Right renal cortex interstitium (tissue), 3 donors: ENCODE data around the gene TOGARAM2. TPM values are rescaled to one million over a fixed set of nuclear protein-coding genes. Genes with fewer than 3 reads are reported as not detected.

Source experiments
- DNase-seq, 3 donors: peaks; one replicate each; pipeline ENCODE4 v3.0.0-alpha.2; 2013; ENCODE audit warnings: low read depth in 3 of 3, low spot score in 2 of 3
- polyA plus RNA-seq, 3 donors: library from polyadenylated mRNA; unstranded; fragments of 120-200 nt; gene quantifications; one replicate each; pipeline ENCODE4 v1.2.1, GENCODE V29; 2013; ENCODE audit not compliant: insufficient read length in 3 of 3

Gene TOGARAM2
- polyA plus RNA-seq, 3 donors = 0.86 to 0.94 (median 0.89) TPM

DNA sequence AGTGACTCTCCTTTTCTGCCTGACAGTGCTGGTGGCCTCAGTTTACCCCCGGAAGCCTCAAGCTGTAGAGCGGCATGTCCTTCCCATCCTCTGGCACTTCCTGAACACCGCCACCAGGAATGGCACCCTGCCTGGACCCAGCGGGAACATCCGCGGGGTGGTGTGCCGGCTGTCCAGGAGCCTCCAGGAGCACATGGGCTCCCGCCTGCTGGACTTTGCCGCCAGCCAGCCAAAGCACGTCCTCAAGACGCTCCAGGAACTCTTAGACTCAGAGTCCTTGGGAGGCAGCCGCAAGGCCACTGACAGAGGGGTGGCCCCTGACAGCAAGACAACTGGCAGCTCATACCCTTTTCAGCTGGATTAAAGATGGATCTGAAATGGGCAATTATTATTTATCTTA is 70.6 kb downstream of the TOGARAM2 start:
- DNase-seq = no peak

- DNase-seq = no peak
These were observed 71.7 kb downstream of the TOGARAM2 start for GRCh38 chr2:29052807-29053206.

DNA sequence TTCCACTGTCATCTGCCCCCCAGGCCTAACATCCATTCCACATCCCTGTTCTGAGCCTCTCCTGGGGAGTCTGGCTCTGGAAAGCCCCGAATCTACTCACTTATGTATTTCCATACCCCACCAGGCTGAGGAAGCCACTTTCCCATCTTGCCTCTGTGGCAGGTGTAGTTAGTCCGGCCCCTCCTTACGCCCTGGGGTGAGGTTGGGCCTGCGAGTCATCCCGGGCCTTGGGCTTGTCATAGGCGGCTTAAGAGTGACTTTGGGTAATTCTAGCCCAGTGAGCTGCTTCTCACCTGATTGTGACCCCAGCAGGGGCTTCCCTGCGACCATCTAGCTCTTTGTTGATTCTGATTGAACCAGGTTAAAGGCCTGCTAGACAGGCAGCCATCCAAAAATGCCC is 72.1 kb downstream of the TOGARAM2 start:
- no peak for DNase-seq

DNA sequence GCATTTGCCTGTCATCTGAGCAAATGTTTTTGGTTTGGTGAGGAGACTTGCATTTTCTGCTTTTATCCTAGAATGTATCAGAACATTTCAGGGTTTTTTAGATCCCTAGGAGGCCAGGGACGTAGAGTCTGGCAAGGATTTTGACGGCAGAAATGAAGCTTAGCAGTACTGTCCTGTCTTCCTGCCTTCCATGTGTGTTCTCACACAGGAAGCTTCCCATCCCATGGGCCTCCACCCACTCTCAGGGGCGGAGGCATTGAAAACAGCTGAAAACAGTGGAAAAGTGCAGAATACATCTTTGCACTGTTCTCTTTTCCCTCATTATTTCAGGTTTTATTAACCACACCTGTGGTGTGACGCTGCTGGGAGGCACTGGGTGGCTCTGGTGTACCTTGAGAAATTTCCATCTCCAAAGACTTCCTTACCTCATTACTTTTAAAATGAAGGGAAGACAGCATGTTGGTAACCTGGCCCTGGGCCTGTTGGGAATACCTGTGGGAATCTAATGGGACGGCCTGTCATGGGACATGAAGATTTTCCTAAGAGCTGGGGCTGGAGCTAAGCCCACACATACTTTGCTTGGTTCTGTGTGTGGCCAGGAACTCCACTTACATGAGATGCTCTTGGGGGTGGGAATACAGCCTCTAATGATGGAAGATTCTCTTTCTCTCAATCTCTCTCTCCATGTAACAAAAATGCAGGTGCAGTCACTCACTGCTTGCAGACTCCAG is 72.7 kb downstream of the TOGARAM2 start:
- no peak for DNase-seq

DNA sequence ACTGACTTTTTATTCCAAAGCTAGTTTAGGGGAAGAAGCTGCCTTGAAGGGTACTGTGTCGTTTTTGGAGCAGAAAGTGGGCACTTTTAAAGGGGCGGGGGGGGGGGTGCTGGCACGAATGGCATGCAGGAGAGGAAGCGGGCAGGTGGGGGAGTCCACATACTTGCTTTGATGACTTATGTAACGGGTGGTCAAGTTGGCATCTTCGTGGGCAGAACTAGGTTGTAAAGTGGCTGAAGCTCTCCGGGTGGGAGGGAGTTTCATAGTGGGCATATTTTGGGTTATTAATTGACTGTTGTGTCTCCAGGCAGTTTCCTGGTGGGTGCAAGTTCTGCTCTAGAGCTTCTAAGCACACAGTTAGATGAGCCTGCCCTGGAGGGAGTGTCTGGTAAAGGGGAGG is 73.3 kb downstream of the TOGARAM2 start:
- DNase-seq = no peak

DNA sequence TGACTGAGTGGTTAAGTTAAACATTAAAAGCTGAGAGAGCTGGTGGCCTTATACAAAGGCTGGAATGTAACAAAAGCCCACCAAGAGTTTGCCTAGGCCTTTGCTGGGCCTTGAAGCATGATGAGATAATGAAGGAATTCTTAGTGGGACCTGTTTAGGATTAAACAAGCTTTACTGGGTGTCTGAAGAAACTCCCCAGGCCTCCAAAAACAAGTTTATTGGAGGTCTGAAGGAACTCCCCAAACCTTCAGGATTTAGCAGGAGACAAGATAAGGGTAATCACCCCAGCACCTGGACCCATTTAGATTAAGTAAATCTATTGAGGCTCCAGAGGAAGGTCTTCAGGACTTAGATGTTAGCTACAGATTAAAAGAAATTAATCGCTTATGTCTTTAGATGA is 74.5 kb downstream of the TOGARAM2 start:
- no peak for DNase-seq

GRCh38 chr2:29056452-29056851 is 75.4 kb downstream of the TOGARAM2 start:
- DNase-seq = no peak

GRCh38 chr2:29057006-29057405 is 75.9 kb downstream of the TOGARAM2 start:
- DNase-seq = no peak

DNA sequence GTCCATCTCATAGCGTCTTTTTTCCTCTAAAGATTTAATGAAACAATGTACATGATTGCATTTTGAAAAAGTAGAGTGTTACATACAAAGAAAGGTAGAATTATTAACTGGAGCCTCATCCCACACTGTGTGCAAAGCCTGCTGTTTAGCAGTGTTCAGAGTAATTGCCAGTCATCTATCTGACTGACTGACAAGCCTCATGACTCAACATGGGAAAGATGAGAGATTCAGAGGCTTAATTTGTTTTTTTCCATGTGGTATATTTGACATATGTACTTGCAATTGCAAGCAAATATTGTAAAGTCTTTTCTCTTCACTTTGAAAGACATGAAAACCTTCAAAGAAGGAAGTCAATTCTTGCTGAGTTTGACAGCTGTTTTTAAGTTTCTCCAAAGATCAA is 78.5 kb downstream of the TOGARAM2 start:
- DNase-seq = no peak

GRCh38 chr2:29060441-29060840 is 79.3 kb downstream of the TOGARAM2 start:
- DNase-seq = peak in 1 of 3 donors; percentile 27

DNA sequence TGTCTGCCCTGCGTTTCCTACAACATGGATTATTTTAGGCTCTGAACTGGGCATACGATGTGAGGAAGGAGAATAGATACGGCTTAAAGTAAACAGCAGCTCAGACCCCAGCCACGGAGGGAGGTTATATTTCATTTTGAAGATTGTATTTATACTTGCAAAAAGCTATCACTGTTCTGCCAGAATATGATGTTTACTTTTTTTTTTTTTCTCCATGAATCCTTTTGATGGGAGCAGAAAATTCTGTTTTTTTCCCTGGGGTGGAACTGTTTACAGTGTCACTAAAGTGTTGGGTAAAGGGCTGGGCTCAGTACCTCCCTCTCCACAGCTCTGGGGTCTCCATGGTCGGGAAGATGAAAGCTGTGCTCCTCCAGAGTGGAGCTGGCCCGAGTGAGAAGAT is 80.1 kb downstream of the TOGARAM2 start:
- DNase-seq = no peak

DNA sequence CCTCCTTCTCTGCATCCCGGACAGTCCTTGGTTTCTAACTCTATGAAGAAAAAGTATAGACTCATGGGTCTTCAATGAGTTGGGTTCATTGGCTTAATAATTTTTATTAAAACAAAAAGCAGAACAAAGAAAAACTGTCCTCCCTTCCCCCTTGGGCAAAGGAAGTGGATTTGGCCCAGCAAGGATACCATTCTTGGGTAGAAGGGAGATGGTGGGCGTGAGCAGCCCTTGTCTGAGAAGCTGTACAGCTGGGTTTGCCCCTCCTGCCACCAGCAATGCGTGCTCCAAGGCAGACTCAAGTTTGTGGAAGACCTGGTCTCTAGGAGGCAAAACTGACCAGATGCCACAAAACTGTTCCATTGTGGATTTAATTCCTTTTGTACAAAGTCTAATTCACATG is 80.5 kb downstream of the TOGARAM2 start:
- no peak for DNase-seq

DNA sequence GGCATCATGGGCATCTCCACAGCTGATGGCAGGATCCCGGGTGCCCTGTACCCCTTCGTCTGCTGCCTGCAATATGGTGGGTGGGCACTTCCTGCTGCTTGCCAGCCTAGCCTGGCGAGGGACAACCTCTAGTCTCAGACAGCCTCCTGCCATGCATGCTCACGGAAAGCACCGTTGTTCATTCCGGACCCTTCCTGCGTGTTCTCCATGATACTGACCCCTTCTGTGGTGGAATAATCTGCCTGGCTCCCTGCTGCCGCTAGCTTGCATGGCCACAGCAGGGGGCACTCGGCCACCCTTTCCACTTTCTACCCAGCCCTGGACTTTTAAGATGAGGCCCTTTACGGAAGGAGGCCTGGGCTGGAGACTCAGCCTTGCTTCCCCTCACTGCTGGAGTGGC is 81.3 kb downstream of the TOGARAM2 start:
- DNase-seq = no peak

- no peak for DNase-seq
These were observed 82.0 kb downstream of the TOGARAM2 start for GRCh38 chr2:29063056-29063455.

DNA sequence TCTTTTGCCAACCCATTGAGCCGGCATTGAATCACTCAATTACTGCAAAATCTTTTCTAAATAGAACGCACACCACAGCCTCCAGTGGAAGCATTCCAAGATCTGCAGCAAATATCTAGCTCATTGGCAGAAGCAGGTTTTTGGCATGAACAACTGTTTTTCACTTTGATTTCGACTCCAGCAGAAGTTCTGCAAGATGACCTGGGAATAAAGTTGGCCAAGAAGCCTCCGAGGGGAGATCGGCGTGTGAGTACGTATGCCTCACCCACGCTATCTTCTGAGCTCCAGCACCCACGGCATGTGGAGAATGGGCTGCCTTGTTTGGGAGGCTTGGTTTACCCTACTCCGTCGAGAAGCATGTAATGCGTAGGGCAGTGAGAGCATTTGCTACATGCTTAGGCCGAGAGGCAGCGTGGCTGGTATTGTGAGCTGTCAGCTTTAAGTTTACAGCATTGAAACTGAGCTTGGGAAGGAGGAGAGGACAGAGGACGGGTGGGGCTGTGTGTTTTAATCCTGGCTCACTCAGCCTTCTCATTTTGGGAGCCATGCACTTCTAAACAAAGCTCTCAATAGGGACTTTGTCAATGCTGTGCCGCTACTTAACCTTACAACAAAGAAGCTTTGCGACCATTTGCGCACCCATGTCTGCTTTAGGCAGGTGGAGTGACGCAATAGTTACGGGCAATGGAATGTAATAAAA is 82.7 kb downstream of the TOGARAM2 start:
- no peak for DNase-seq

DNA sequence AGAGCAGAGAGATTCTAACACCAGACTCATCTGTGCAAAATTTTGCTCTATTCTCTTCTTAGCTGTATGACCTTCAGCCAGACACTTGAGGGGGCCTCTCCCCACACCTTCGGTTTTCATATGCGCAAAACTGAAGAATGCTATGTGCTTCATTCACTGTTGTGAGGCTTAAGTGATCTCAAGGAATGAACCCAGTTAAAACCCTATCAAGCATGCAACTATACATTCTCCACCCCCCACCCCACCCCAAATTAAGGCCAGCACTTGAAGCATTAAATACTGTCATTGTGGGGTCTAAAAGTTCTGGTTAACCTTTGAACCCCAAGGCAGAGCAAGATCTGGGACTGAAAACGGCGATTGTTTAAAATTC is 83.2 kb downstream of the TOGARAM2 start:
- no peak for DNase-seq

DNA sequence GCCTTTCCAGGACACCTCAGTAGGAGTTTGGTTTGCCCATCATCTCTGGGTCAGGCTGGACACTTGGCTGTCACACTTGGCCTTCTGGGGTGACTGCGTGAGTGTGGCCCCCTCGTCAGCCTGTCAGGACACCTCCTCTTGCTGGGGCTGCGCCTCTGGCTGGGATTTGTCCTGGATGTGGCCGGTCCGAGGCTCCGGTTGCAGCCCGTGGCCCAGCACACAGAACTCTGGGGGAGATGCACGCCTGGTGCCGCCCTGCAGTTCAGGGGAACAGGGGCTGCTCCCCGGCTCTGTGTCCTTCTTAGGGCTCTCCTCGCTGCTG is 83.6 kb downstream of the TOGARAM2 start:
- no peak for DNase-seq

DNA sequence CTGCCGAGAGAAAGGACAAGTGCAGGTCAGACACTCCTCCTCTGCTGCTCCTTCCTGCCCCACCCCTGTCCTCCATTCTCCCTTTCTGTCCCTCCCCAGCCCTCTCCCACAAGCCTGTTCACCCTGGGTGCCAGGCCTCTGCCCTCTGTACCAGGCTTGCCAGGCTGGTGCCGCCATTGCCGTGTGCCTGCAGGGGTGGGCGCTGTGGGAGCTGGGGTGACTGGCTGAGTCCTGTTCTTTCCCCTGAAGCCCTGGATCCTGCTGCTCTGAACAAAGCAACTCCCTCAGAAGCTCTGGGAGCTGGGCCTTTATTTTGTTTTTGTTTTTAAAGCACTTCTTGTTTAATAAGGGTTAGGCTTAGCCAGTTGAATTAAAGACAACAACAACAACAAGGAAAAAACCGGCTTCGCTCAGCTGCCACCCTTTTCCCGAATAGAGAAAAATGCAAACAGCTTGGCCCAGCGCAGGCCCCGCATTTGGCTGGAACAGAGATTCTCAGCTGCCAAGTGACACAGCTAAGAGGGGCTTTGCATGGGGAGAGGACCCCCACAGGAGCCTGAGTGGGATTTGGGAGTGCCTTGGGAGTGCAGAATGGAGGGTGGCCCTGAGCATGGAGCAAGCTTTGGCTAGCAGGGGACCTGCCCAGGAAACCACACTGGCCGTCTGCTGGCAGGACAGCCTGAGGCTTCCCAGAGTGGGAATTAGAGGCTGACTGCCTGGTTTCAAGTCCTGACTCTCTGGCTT is 84.1 kb downstream of the TOGARAM2 start:
- DNase-seq = no peak

GRCh38 chr2:29066271-29066860 is 85.3 kb downstream of the TOGARAM2 start:
- DNase-seq = no peak

DNA sequence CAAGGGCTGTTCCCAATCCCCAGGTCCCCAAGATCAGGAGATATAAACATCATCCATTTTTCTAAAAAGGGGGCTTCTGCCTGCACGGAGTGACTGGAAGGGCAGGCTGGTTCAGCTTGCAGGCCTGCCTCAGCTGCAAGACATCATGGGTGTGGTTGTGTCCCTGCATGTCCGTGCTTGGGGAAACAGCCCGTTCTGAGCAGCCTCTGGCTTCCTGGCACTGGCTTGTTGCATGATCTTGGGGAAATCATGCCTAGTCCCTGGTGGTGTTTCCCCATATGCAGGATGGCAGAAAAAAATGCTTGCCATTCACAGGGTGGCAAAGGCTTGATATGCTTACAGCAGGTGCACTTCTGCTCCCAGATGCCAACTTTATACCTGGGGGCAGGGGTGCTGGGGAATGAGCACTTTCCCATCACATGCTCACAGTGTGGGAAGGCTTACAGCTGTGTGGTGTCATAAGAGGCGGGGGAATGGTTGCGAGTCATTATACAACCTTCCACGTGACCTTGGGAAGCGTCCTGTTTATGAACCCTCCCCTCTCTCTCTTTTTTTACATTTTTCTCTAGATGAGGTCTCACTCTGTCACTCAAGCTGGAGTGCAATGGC is 86.0 kb downstream of the TOGARAM2 start:
- no peak for DNase-seq

- DNase-seq = no peak
These were observed 87.4 kb downstream of the TOGARAM2 start for GRCh38 chr2:29068513-29068912.
